ENCODE data around the gene TNXB.
"Not testable (repeated sequence)": the region's sequence is repeated elsewhere in the genome, so short reads cannot be mapped to it uniquely, and the experiment has no call there.

The TNXB gene

DNA sequence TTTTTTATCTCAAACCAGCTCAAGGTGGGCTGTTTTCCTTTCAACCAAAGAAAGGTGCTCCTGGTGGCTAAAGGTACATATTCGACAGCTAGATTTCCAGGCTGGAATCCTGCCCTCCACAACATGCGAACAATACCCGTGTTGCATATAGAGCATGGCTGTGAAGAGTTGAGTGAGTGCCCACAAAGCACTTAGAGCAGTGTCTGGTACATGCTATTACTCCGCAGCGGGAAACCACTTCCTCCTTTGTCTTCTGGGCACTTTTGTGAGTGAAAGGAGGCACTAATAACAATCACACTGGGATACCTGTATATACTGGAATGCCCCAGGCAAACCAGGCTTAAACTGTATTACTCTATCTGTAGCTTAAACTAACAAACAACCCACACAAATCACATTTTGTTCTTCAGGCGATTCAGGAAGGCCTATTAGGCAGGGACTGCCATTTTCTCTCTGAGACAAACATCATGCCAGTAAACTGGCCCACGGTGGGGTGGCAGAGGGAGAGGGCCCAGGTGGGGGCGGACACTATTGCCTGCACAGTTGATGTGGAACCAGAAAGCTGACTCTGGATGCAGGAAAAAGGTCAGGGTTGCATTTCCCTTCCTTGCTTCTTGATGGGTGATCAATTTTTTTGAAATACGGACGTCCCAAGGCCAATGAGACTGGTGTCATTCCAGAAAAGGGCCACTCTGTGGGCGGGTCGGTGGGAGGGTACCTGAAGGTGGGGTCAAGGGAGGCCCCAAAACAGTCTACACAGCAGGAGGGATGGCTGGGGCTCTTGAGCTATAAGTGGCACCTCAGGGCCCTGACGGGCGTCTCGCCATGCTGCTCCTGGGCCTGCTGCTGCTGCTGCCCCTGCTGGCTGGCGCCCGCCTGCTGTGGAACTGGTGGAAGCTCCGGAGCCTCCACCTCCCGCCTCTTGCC is 71.3 kb downstream of the TNXB start, which contains the start of gene CYP21A2:
CYP21A2 (plus strand) TSS at position 818 of the 927 bp plus-strand sequence; CDS start at position 826, 8 bp downstream.
- Mint-ChIP-seq H3K27ac (peak within 1 kb of the TSS in 1 of 2 donors; percentile 52), H3K4me1 (peaks cover 11% of the 10 kb centered on the region)
- not testable (repeated sequence) for H3K27me3 Mint-ChIP-seq, DNase-seq, H3K9me3 Mint-ChIP-seq, H3K4me3 Mint-ChIP-seq
- ATAC-seq, result peak; percentile 86

DNA sequence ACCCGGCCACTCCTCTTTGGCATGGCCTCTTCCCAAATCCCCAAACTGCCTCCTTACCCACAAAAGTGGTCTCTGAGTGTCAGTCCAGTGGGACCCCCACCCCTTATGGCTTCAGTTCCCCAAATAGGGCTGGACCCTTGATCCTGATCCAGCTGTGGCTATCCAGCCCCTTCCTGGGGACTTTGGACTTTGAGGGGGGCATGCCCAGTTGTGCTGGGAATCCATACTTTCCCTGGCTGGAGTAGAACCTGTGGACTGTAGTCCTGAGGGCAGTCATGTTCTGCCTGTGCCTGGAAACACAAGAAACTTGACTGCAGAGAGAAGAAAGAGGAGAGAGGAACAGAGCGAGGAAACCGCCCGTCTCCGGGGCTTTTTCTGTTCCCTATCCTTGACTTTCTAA is 72.0 kb downstream of the TNXB start:
- not testable (repeated sequence) for ATAC-seq, DNase-seq, H3K27ac Mint-ChIP-seq, H3K9me3 Mint-ChIP-seq, H3K4me3 Mint-ChIP-seq, H3K27me3 Mint-ChIP-seq
- peaks cover 11% of the 10 kb centered on the region for H3K4me1 Mint-ChIP-seq

DNA sequence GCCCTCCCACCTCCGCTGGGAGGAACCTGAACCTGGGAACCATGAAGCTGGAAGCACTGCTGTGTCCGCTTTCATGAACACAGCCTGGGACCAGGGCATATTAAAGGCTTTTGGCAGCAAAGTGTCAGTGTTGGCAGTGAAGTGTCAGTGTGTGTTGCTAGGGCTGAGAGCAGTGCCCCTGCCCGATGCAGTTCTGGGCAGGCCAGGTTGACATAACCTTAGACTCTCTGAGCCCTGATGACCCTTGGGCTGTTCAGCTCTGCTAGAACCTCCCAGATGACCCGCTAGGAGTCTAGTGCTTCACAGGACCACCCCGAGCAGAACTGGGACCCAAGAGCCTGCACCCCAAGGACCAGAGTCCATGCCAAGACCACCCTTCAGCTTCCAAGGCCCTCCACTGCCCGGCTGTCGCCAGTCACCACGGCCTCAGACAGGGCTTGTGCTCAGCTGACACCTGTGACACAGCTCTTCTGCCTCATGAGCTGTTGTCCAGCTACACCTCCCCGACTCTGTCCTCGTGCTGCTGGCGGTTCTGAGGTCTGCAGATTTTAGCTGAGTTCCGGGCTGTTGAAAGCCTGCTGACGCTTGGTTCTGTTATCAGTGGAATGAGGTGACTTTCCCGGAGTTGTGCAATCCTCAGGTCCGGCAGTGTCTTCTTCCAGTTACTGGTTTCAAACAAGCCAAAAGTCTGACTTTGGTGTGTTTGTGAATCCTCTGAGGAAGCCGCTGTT is 73.7 kb downstream of the TNXB start:
- H3K4me3 Mint-ChIP-seq, DNase-seq, ATAC-seq, H3K27ac Mint-ChIP-seq, H3K27me3 Mint-ChIP-seq, H3K9me3 Mint-ChIP-seq: not testable (repeated sequence)
- H3K4me1 Mint-ChIP-seq, result peaks cover 11% of the 10 kb centered on the region

DNA sequence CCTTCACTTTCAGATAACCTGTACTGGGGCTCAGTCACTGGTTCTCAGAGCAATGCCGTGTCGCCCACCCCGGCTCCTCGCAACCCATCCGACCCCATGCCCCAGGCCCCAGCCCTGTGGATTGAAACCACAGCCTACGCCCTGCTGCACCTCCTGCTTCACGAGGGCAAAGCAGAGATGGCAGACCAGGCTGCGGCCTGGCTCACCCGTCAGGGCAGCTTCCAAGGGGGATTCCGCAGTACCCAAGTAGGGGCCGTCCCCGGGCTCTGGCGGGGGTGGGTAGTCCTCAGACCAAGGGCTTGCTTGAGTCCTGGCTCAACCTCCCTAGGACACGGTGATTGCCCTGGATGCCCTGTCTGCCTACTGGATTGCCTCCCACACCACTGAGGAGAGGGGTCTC is 79.6 kb downstream of the TNXB start:
- ATAC-seq, H3K27ac Mint-ChIP-seq, H3K27me3 Mint-ChIP-seq, H3K9me3 Mint-ChIP-seq, H3K4me1 Mint-ChIP-seq, DNase-seq, H3K4me3 Mint-ChIP-seq: not testable (repeated sequence)

DNA sequence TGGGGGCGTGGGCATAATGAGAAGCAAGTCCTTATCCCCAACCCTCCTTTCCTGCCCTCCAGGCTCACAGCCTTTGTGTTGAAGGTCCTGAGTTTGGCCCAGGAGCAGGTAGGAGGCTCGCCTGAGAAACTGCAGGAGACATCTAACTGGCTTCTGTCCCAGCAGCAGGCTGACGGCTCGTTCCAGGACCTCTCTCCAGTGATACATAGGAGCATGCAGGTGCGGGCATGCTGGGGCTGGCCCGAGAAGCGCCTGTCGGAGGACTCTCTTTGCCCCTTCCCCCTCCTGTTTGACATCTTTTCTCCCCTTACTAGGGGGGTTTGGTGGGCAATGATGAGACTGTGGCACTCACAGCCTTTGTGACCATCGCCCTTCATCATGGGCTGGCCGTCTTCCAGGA is 80.5 kb downstream of the TNXB start:
- not testable (repeated sequence) for ATAC-seq, DNase-seq, H3K9me3 Mint-ChIP-seq, H3K4me3 Mint-ChIP-seq, H3K27ac Mint-ChIP-seq, H3K27me3 Mint-ChIP-seq, H3K4me1 Mint-ChIP-seq

DNA sequence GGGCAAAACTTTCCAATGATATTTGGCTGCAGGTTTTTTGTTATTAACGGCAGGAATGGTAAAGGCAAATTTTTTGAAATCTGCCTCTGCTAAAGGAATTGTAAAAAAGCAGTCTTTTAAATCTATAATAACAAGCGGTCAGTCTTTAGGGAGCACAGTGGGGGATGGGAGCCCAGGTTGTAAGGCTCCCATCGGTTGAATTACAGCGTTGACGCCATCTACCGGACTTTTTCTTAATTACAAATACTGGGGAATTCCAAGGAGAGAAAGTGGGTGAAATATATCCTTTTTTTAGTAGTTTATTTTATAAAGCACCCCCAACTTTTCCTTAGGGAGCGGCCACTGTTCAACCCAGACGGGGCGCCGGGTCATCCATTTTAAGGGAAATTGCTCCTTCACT is 87.0 kb downstream of the TNXB start:
- DNase-seq, H3K4me3 Mint-ChIP-seq, H3K27ac Mint-ChIP-seq, H3K4me1 Mint-ChIP-seq, H3K9me3 Mint-ChIP-seq, ATAC-seq, H3K27me3 Mint-ChIP-seq: not testable (repeated sequence)

DNA sequence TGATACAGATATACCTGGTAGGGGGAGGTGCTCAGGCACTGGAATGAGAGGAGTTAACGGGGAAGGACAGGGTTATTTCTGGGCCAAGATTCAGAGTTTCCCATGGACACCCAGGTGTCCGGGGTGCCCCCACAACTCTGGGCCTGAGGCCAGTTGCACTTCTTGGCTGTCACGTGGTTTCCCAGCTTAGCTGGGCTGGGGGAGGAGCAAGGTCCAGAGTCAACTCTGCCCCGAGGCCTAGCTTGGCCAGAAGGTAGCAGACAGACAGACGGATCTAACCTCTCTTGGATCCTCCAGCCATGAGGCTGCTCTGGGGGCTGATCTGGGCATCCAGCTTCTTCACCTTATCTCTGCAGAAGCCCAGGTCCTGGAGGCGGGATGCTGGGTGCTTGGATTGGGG is 94.6 kb downstream of the TNXB start, which contains the start of gene C4B:
C4B (plus strand) TSS at position 249 of the 400 bp plus-strand sequence; CDS start at position 300, 51 bp downstream.
- not testable (repeated sequence) for H3K27me3 Mint-ChIP-seq, H3K9me3 Mint-ChIP-seq, ATAC-seq, DNase-seq, H3K27ac Mint-ChIP-seq, H3K4me3 Mint-ChIP-seq, H3K4me1 Mint-ChIP-seq

DNA sequence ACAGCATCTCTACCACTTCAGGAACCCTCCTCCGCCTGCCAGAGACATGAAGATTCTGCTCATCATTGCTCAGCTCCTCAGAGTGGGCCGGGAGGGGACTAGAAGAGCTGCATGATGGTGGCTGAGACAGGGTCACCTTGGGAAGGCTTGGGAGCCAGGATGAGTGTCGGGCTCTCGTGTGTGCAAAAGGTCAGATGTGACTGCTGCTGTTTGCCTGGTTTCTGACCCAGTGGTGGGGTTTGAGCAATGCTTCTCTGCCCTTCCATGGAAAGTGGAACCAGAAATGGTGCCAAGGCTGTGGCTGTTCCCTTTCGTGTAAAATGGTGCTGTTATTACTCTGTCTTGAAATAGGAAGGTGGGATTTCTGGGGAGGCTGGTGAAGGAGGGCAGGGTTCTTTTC is 95.4 kb downstream of the TNXB start:
- H3K4me1 Mint-ChIP-seq, H3K4me3 Mint-ChIP-seq, H3K27me3 Mint-ChIP-seq, DNase-seq, H3K9me3 Mint-ChIP-seq, ATAC-seq, H3K27ac Mint-ChIP-seq: not testable (repeated sequence)

DNA sequence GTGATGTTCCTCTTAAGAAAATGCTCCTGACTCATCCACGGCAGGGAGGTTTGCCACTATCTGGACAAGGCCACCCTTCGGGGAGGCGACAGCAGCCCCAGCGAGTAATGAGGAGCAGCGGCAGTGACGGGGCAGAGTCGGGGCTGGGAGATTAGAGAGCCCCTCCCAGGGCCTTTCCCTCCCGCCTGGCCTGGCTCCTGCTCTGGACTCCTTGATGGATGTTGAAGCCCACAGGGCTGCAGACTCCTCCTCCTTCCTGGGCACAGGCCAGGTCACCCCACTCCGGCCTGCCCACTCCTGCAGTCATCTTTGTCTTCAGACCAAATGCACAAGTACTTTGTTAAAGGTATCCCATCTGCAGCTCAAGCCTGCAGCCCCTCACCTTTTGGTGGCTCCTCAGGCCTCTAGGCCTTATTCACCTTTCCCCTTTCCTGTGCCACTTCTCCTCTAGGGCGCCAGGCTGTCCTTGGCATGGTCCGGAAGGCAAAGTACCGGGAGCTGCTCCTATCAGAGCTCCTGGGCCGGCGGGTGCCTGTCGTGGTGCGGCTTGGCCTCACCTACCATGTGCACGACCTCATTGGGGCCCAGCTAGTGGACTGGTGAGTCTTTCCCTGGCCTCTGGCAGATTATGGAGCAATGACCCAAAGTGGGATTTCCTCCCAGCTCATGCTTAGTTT is 96.1 kb downstream of the TNXB start:
- DNase-seq, H3K27ac Mint-ChIP-seq, ATAC-seq, H3K4me3 Mint-ChIP-seq, H3K4me1 Mint-ChIP-seq, H3K9me3 Mint-ChIP-seq, H3K27me3 Mint-ChIP-seq: not testable (repeated sequence)

DNA sequence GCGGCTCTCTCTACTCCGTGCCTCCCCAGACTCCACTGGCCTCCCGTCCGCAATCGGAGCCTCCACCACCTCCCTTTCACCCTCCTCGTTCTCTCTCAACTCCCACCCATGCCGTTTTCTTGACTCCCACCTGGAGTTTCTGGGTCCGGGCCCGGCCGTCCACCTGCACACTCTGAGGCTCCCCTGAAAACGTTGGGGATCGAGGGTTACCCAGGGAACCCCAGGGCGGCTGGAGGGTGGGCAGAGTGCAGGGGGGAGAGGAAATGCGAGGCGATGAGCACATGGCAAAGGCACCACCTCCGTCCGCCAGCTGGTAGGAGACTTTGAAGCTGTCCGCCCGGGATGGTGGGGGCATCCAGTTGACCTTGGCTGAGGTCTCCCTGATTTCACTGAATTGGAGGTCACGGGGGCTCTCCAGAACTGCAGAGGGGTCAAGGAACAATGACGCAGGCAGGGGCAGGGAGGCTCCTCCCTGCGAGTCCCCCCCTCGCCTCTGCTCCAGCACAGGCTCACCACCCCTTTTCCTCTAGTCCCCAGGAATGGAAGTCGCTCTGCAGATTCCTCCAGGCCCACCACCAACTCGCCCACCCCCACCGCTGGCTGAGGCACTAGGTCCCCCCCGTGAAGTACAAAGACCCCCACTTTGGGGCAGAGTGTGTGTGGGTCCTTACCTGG is 98.1 kb downstream of the TNXB start:
- H3K9me3 Mint-ChIP-seq, ATAC-seq, H3K27me3 Mint-ChIP-seq, DNase-seq, H3K27ac Mint-ChIP-seq, H3K4me3 Mint-ChIP-seq, H3K4me1 Mint-ChIP-seq: not testable (repeated sequence)

DNA sequence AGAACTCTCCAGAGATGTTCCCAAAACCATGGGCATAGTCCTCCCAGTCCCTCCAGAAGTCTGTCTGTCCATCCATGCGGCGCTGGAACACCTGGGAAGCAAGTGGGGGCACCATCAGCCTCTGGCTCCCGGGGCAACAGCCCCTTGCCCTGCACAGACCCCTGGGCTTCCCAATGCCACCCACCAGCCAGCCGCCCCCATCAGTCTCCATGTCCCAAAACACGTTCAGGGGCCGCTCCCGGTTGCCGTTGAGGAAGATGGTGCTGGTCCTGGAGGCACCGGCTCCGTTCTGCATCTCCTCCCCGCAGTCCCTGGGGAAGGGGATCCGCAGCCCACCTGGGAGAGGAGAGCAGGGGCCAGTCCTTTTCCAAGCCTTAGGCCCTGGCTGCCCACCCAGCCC is 99.6 kb downstream of the TNXB start:
- H3K27me3 Mint-ChIP-seq, H3K4me3 Mint-ChIP-seq, DNase-seq, ATAC-seq, H3K27ac Mint-ChIP-seq, H3K4me1 Mint-ChIP-seq, H3K9me3 Mint-ChIP-seq: not testable (repeated sequence)

DNA sequence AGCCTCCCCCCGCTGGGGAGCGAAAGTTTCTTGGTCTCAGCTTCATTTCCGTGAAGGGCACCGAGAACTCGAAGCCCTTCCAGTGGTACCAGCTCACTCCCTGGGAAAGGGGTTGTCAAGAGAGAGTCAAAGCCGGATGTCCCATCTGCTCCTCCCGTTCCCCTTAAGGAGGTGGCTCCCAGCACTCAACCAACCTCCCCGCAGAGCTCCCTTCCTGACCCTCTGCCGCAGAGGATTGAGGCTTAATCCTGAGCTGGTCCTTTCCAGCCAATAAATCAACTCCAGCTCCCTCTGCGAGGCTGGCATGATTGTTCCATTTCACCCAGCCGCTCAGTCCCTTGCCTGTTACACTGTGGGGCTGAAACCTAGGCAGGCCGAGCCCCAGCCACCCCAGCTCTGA is 100.5 kb downstream of the TNXB start:
- ATAC-seq, H3K9me3 Mint-ChIP-seq, DNase-seq, H3K4me3 Mint-ChIP-seq, H3K27ac Mint-ChIP-seq, H3K27me3 Mint-ChIP-seq: not testable (repeated sequence)
- peaks cover 11% of the 10 kb centered on the region for H3K4me1 Mint-ChIP-seq

DNA sequence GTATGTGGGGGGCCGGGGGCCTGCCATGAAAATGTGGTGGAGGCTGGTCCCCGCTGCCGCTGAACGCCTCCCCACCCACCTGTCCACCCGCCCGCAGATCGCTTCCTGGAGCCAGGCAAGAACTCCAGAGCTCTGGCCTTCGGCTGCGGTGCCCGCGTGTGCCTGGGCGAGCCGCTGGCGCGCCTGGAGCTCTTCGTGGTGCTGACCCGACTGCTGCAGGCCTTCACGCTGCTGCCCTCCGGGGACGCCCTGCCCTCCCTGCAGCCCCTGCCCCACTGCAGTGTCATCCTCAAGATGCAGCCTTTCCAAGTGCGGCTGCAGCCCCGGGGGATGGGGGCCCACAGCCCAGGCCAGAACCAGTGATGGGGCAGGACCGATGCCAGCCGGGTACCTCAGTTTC is 101.1 kb downstream of the TNXB start:
- H3K9me3 Mint-ChIP-seq, H3K27me3 Mint-ChIP-seq, H3K27ac Mint-ChIP-seq, DNase-seq, ATAC-seq, H3K4me3 Mint-ChIP-seq: not testable (repeated sequence)
- peaks cover 11% of the 10 kb centered on the region for H3K4me1 Mint-ChIP-seq

DNA sequence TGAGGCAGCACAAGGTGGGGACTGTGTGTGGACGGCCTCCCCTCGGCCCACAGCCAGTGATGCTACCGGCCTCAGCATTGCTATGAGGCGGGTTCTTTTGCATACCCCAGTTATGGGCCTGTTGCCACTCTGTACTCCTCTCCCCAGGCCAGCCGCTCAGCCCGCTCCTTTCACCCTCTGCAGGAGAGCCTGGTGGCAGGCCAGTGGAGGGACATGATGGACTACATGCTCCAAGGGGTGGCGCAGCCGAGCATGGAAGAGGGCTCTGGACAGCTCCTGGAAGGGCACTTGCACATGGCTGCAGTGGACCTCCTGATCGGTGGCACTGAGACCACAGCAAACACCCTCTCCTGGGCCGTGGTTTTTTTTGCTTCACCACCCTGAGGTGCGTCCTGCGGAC is 102.1 kb downstream of the TNXB start:
- not testable (repeated sequence) for ATAC-seq, H3K9me3 Mint-ChIP-seq, H3K27me3 Mint-ChIP-seq, H3K27ac Mint-ChIP-seq, H3K4me3 Mint-ChIP-seq, DNase-seq
- H3K4me1 Mint-ChIP-seq, result peaks cover 11% of the 10 kb centered on the region

DNA sequence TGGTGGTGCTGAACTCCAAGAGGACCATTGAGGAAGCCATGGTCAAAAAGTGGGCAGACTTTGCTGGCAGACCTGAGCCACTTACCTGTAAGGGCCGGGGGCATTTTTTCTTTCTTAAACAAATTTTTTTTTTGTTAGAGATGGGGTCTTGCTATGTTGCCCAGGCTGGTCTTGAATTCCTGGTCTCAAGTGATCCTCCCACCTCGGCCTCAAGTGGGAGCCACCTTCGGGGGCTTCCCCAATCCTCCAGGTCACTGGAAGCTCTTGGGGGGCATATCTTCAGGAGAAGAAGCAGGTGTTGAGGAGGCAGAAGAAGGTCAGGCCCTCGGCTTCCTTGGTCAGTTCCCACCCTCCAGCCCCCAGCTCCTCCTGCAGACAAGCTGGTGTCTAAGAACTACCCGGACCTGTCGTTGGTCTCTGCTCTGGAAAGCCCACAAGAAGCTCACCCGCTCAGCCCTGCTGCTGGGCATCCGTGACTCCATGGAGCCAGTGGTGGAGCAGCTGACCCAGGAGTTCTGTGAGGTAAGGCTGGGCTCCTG is 103.1 kb downstream of the TNXB start:
- not testable (repeated sequence) for H3K4me3 Mint-ChIP-seq, ATAC-seq, DNase-seq, H3K27ac Mint-ChIP-seq, H3K9me3 Mint-ChIP-seq, H3K27me3 Mint-ChIP-seq
- peaks cover 11% of the 10 kb centered on the region for H3K4me1 Mint-ChIP-seq

Measured in stimulated activated naive CD8-positive, alpha-beta T cell treated with anti-CD3 and anti-CD28 coated beads, Interleukin-15, amount 100 ng/mL, for 72 hours (primary cell).